ENCODE data around the gene PTK7.

Gene PTK7

DNA sequence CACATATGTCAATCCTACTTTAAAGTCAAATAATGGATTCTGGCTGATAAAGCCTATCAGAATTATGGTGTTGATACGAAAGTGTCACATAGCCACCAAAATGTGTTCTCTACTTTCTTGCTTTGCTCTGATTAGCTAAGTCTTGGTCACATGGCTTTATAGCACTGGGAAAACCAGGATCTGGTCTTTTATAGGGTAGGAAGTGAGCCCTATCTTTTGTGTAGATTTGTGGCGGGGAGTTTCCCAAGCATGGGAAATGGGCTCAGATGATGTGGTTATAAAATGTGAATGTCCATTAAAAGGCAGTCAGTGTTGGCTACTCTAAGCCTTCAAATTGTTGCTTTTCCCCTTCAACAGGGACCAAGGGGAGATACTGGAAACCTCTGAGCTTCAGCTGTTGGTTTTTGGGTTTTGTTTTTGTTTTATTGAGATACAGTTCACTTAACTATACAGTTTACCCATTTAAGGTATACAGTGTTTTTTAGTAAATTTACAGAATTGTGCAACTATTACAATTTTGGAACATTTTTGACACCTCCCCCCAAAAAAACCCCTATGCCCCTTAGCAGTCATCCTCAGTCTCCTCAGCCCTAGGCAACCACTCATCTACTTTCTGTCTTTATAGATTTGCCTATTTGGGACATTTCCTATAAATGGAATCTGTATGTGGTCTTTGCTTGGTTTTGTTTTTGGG lies 42.5 kb upstream of the PTK7 start:
- H4K8ac ChIP-seq (ENCODE audit: low read length): no peak overlapping the region
- WGBS: 96% methylated on average over 2 of the region's 2 CpGs

GRCh38 chr6:43034190-43034525 lies 42.0 kb upstream of the PTK7 start:
- Histone ChIP-seq H4K8ac (ENCODE audit: low read length) (no peak overlapping the region), H3K9me3 (ENCODE audit: control insufficient read depth, low read length) (no peaks in the 10 kb centered on the region), H3K27ac (ENCODE audit: low read length, poor library complexity, severe bottlenecking) (no peak overlapping the region), H2BK15ac (ENCODE audit: low read depth, poor library complexity, severe bottlenecking) (no peak overlapping the region), H3K9ac (ENCODE audit: low read length) (no peak overlapping the region), H3K36me3 (ENCODE audit: control insufficient read depth in 1 of 2, insufficient read depth in 2 of 2, low read depth in 1 of 2, low read length in 2 of 2) (peaks cover 69 to 80% of the 10 kb centered on the region in 2 experiments), H2AK5ac (ENCODE audit: low read length, severe bottlenecking) (no peak overlapping the region), H3K18ac (ENCODE audit: low read depth in 1 of 2, low read length in 2 of 2) (no peak overlapping the region), H3K27me3 (ENCODE audit: control insufficient read depth in 1 of 2, insufficient read depth in 1 of 2, low read length in 2 of 2) (no peaks in the 10 kb centered on the region), H4K91ac (ENCODE audit: low read length) (no peak overlapping the region), H2BK120ac (ENCODE audit: low read depth, low read length) (no peak overlapping the region), H2AFZ (ENCODE audit: low read depth, low read length) (no peak overlapping the region), H3K4ac (ENCODE audit: low read depth in 1 of 2, low read length in 2 of 2) (no peak overlapping the region), H3K14ac (ENCODE audit: low read length in 2 of 2) (no peak overlapping the region), H3K4me3 (ENCODE audit: insufficient read depth in 1 of 2, low read depth in 1 of 2, low read length in 2 of 2) (no peak overlapping the region), H3K23ac (ENCODE audit: low read length in 2 of 2) (no peak overlapping the region), H3K4me1 (ENCODE audit: control insufficient read depth, insufficient read depth, low read depth, low read length) (peaks cover 3% of the 10 kb centered on the region), H3K4me2 (ENCODE audit: low read length, poor library complexity, severe bottlenecking) (no peak overlapping the region), H2BK5ac (ENCODE audit: low read depth, low read length, poor library complexity, severe bottlenecking) (no peak overlapping the region), H3K79me1 (replicated peaks; ENCODE audit: low read length, poor library complexity, severe bottlenecking) (peaks cover 8% of the 10 kb centered on the region), H2BK12ac (ENCODE audit: low read length in 2 of 2) (no peak overlapping the region)
- DNase-seq: no peak
- WGBS: 100% methylated on average over 2 of the region's 2 CpGs

More for the DNA sequence above, 42.5 kb upstream of the PTK7 start:
- H3K14ac ChIP-seq (ENCODE audit: low read length in 2 of 2): no peak overlapping the region
- no peak overlapping the region for H2AK5ac ChIP-seq (ENCODE audit: low read length, severe bottlenecking)
- no peak overlapping the region for H2BK5ac ChIP-seq (ENCODE audit: low read depth, low read length, poor library complexity, severe bottlenecking)
- DNase-seq: no peak
- no peak overlapping the region for H2BK12ac ChIP-seq (ENCODE audit: low read length in 2 of 2)
- H3K4me3 ChIP-seq (ENCODE audit: insufficient read depth in 1 of 2, low read depth in 1 of 2, low read length in 2 of 2): no peak overlapping the region
- H3K9ac ChIP-seq (ENCODE audit: low read length): no peak overlapping the region
- H3K4ac ChIP-seq (ENCODE audit: low read depth in 1 of 2, low read length in 2 of 2): no peak overlapping the region
- no peak overlapping the region for H3K18ac ChIP-seq (ENCODE audit: low read depth in 1 of 2, low read length in 2 of 2)
- H2BK120ac ChIP-seq (ENCODE audit: low read depth, low read length): no peak overlapping the region
- H3K79me1 ChIP-seq (replicated peaks; ENCODE audit: low read length, poor library complexity, severe bottlenecking): peaks cover 8% of the 10 kb centered on the region
- no peak overlapping the region for H3K4me2 ChIP-seq (ENCODE audit: low read length, poor library complexity, severe bottlenecking)
- no peak overlapping the region for H4K91ac ChIP-seq (ENCODE audit: low read length)
- H3K23ac ChIP-seq (ENCODE audit: low read length in 2 of 2): no peak overlapping the region
- peaks cover 3% of the 10 kb centered on the region for H3K4me1 ChIP-seq (ENCODE audit: control insufficient read depth, insufficient read depth, low read depth, low read length)
- peaks cover 69 to 80% of the 10 kb centered on the region in 2 experiments for H3K36me3 ChIP-seq (ENCODE audit: control insufficient read depth in 1 of 2, insufficient read depth in 2 of 2, low read depth in 1 of 2, low read length in 2 of 2)
- H3K9me3 ChIP-seq (ENCODE audit: control insufficient read depth, low read length): no peaks in the 10 kb centered on the region
- no peak overlapping the region for H2BK15ac ChIP-seq (ENCODE audit: low read depth, poor library complexity, severe bottlenecking)
- no peak overlapping the region for H2AFZ ChIP-seq (ENCODE audit: low read depth, low read length)
- H3K27ac ChIP-seq (ENCODE audit: low read length, poor library complexity, severe bottlenecking): no peak overlapping the region
- no peaks in the 10 kb centered on the region for H3K27me3 ChIP-seq (ENCODE audit: control insufficient read depth in 1 of 2, insufficient read depth in 1 of 2, low read length in 2 of 2)

- no peak overlapping the region for H3K4me2 ChIP-seq (ENCODE audit: low read length, poor library complexity, severe bottlenecking)
- peaks cover 4% of the 10 kb centered on the region for H3K4me1 ChIP-seq (ENCODE audit: control insufficient read depth, insufficient read depth, low read depth, low read length)
- H3K9ac ChIP-seq (ENCODE audit: low read length): no peak overlapping the region
- H3K4me3 ChIP-seq (ENCODE audit: insufficient read depth in 1 of 2, low read depth in 1 of 2, low read length in 2 of 2): no peak overlapping the region
- H2BK15ac ChIP-seq (ENCODE audit: low read depth, poor library complexity, severe bottlenecking): no peak overlapping the region
- no peak overlapping the region for H3K18ac ChIP-seq (ENCODE audit: low read depth in 1 of 2, low read length in 2 of 2)
- H3K27me3 ChIP-seq (ENCODE audit: control insufficient read depth in 1 of 2, insufficient read depth in 1 of 2, low read length in 2 of 2): no peaks in the 10 kb centered on the region
- H3K79me1 ChIP-seq (replicated peaks; ENCODE audit: low read length, poor library complexity, severe bottlenecking): peaks cover 12% of the 10 kb centered on the region
- H2BK5ac ChIP-seq (ENCODE audit: low read depth, low read length, poor library complexity, severe bottlenecking): no peak overlapping the region
- H3K9me3 ChIP-seq (ENCODE audit: control insufficient read depth, low read length): no peaks in the 10 kb centered on the region
- no peak overlapping the region for H3K23ac ChIP-seq (ENCODE audit: low read length in 2 of 2)
- no peak overlapping the region for H3K27ac ChIP-seq (ENCODE audit: low read length, poor library complexity, severe bottlenecking)
- DNase-seq: no peak
- H3K36me3 ChIP-seq (ENCODE audit: control insufficient read depth in 1 of 2, insufficient read depth in 2 of 2, low read depth in 1 of 2, low read length in 2 of 2): peaks cover 71 to 82% of the 10 kb centered on the region in 2 experiments
- H3K14ac ChIP-seq (ENCODE audit: low read length in 2 of 2): no peak overlapping the region
- no peak overlapping the region for H2AK5ac ChIP-seq (ENCODE audit: low read length, severe bottlenecking)
- 87% methylated on average over 4 of the region's 4 CpGs for WGBS
- H3K4ac ChIP-seq (ENCODE audit: low read depth in 1 of 2, low read length in 2 of 2): no peak overlapping the region
- H2AFZ ChIP-seq (ENCODE audit: low read depth, low read length): no peak overlapping the region
- no peak overlapping the region for H2BK120ac ChIP-seq (ENCODE audit: low read depth, low read length)
- H2BK12ac ChIP-seq (ENCODE audit: low read length in 2 of 2): no peak overlapping the region
- H4K8ac ChIP-seq (ENCODE audit: low read length): peak overlapping the region; percentile 20
- H4K91ac ChIP-seq (ENCODE audit: low read length): no peak overlapping the region
Measured at GRCh38 chr6:43035495-43036194, 40.5 kb upstream of the PTK7 start.

DNA sequence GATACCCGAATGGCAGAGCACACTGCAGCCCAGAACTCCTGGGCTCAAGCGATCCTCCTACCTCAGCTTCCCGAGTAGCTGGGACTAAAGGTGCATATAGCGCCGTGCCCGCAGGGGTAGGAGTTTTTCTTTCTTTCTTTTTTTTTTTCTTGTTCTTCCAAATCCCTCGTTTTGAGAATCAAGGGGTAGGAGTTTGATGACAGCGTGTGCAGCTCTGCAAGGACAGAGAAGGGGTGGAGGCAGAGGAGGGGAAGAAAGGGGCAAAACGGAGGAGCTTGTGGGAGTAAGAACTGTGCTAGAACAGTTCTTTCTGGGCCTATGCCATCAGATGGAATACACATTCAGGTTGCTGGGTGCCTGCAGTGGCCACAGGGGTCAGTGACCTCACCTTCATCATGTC lies 39.4 kb upstream of the PTK7 start:
- Histone ChIP-seq H3K23ac (ENCODE audit: low read length in 2 of 2) (no peak overlapping the region), H4K91ac (ENCODE audit: low read length) (no peak overlapping the region), H2BK15ac (ENCODE audit: low read depth, poor library complexity, severe bottlenecking) (no peak overlapping the region), H3K27me3 (ENCODE audit: control insufficient read depth in 1 of 2, insufficient read depth in 1 of 2, low read length in 2 of 2) (no peaks in the 10 kb centered on the region), H3K4me2 (ENCODE audit: low read length, poor library complexity, severe bottlenecking) (no peak overlapping the region), H3K4me1 (ENCODE audit: control insufficient read depth, insufficient read depth, low read depth, low read length) (peaks cover 5% of the 10 kb centered on the region), H3K36me3 (ENCODE audit: control insufficient read depth in 1 of 2, insufficient read depth in 2 of 2, low read depth in 1 of 2, low read length in 2 of 2) (peaks cover 75 to 86% of the 10 kb centered on the region in 2 experiments), H2BK5ac (ENCODE audit: low read depth, low read length, poor library complexity, severe bottlenecking) (no peak overlapping the region), H3K9ac (ENCODE audit: low read length) (no peak overlapping the region), H3K27ac (ENCODE audit: low read length, poor library complexity, severe bottlenecking) (no peak overlapping the region), H3K79me1 (replicated peaks; ENCODE audit: low read length, poor library complexity, severe bottlenecking) (peaks cover 13% of the 10 kb centered on the region), H2AK5ac (ENCODE audit: low read length, severe bottlenecking) (no peak overlapping the region), H2AFZ (ENCODE audit: low read depth, low read length) (no peak overlapping the region), H2BK12ac (ENCODE audit: low read length in 2 of 2) (no peak overlapping the region), H2BK120ac (ENCODE audit: low read depth, low read length) (no peak overlapping the region), H3K4ac (ENCODE audit: low read depth in 1 of 2, low read length in 2 of 2) (no peak overlapping the region), H3K4me3 (ENCODE audit: insufficient read depth in 1 of 2, low read depth in 1 of 2, low read length in 2 of 2) (no peak overlapping the region), H3K18ac (ENCODE audit: low read depth in 1 of 2, low read length in 2 of 2) (no peak overlapping the region), H4K8ac (ENCODE audit: low read length) (no peak overlapping the region), H3K9me3 (ENCODE audit: control insufficient read depth, low read length) (no peaks in the 10 kb centered on the region), H3K14ac (ENCODE audit: low read length in 2 of 2) (no peak overlapping the region)
- DNase-seq: no peak
- WGBS: 97% methylated on average over 9 of the region's 9 CpGs

All from mesenchymal stem cell (in vitro differentiated cells and primary cell).